ENCODE measurements around the gene RNF144A.

The RNF144A gene

DNA sequence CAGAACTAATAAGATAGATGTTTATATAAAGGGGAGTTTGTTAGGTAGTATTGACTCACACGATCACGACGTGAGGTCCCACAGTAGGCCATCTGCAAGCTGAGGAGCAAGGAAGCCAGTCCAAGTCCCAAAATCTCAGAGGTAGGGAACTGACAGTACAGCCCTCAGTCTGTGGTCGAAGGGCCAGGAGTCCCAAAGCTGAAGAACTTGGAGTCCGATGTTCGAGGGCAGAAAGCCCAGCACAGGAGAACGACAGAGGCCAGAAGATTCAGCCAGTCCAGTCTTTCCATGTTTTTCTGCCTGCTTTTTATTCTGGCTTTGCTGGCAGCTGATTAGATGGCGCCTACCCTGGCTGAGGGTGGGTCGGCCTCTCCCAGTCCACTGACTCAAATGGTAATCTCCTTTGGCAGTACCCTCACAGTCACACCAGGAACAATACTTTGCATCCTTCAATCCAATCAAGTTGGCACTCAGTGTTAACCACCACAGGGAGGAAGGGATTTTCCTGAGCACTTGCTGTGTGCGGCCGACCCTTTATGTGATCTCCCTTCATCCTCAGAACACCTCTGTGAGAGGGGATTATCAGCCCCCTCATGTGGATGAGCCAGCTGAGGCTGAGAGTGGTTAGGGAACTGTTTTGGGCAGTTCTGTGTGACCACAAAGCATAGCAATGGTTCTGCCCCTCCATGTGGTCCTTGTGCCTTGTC, 78.3 kb downstream of the RNF144A start:
- TF ChIP-seq GATA2 (IDR thresholded peaks at IDR 0.05; ENCODE audit: low read depth, low read length) (no peak), GATA3 (IDR thresholded peaks at IDR 0.05; ENCODE audit: low read depth, low read length) (no peak)

DNA sequence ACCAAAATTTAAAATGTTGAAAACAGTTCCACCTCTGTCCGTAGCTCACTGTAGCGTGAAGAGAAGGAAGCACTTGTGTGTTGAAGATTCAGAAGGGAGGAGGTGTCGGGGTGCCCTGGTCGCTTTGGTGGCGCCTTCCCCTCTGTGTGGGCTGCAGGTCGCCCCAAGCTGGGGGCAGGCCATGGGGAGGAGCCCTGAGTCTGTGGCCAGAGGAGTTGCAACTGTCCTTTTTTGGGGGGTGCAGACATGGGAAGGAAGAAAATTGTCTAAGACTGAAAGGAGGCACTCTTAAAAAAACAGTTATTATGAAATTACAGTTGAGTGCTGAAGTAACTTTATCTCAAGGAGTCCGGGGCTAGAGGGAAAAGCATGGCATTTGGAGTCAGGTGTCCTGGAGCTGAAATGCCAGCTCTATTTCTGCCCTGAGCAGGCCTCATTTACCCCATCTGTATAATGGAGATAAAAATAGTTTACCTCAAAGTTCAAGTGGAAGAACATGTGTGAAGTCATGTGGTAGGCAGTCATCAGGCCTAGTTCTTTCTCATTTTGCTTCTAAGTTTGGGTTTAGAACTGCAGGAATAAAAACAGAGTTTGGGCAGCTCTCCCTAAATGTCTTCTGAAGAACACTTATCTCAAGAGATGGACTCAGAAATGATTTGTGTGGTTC, 82.1 kb downstream of the RNF144A start:
- no peak for TF ChIP-seq GATA2 (IDR thresholded peaks at IDR 0.05; ENCODE audit: low read depth, low read length)
- no peak for TF ChIP-seq GATA3 (IDR thresholded peaks at IDR 0.05; ENCODE audit: low read depth, low read length)

DNA sequence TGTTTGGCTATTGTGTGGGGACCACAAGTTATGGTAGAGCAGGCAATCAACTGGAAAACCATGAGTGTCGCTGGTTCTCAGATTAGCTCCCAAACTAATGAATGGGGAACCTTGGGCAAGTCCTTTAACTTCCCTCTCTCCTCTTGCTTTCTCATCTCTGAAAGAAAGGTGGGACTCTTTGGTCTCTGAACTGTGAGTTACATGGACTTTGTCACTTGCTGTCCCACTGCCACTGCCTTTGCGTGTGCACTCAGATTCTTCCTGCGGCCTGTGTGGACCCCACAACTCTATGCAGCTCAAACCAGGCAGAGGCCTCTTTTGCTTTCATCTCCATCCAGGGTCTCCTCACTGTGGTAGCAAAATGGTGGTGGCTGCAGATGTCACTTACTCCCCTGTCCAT, 86.7 kb downstream of the RNF144A start:
- TF ChIP-seq GATA2 (IDR thresholded peaks at IDR 0.05; ENCODE audit: low read depth, low read length) = no peak
- no peak for TF ChIP-seq GATA3 (IDR thresholded peaks at IDR 0.05; ENCODE audit: low read depth, low read length)

DNA sequence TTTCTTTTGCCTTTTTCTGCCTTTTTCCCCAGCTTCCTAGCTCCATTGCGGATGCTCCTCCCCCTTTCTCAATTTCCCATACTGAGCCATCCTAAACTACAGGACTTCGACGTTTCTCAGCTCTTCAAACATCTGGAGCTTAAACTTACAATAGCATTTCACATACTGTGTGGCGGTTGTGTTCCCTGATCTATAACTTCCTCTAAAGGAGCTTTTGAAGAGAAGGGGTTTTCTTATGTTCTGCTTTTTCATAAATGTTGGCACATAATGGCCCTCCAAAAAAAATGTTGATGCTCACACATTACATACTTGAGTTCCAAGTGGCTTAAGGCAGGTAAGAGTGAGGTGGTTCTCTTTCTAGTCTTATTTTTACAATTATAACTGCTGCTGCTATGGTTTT, 87.4 kb downstream of the RNF144A start:
- no peak for TF ChIP-seq GATA2 (IDR thresholded peaks at IDR 0.05; ENCODE audit: low read depth, low read length)
- TF ChIP-seq GATA3 (IDR thresholded peaks at IDR 0.05; ENCODE audit: low read depth, low read length) = no peak

DNA sequence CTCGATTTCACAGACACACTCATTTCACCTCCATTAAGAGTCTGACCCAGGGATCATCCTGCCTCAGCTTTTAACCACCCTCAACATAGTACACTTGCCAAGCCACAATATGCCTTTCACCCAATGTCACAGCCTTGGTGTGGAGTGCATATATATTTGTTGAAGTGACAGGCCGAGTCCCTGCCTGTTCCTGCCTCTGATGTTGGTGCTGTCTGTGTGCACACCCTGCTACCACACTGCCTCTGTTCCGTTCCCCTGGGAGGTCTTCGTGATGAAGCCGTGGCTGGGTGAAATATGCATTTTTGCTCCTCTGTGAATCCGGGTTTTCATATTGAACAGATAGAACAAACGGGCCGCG, 90.3 kb downstream of the RNF144A start:
- no peak for TF ChIP-seq GATA3 (IDR thresholded peaks at IDR 0.05; ENCODE audit: low read depth, low read length)
- TF ChIP-seq GATA2 (IDR thresholded peaks at IDR 0.05; ENCODE audit: low read depth, low read length) = no peak

DNA sequence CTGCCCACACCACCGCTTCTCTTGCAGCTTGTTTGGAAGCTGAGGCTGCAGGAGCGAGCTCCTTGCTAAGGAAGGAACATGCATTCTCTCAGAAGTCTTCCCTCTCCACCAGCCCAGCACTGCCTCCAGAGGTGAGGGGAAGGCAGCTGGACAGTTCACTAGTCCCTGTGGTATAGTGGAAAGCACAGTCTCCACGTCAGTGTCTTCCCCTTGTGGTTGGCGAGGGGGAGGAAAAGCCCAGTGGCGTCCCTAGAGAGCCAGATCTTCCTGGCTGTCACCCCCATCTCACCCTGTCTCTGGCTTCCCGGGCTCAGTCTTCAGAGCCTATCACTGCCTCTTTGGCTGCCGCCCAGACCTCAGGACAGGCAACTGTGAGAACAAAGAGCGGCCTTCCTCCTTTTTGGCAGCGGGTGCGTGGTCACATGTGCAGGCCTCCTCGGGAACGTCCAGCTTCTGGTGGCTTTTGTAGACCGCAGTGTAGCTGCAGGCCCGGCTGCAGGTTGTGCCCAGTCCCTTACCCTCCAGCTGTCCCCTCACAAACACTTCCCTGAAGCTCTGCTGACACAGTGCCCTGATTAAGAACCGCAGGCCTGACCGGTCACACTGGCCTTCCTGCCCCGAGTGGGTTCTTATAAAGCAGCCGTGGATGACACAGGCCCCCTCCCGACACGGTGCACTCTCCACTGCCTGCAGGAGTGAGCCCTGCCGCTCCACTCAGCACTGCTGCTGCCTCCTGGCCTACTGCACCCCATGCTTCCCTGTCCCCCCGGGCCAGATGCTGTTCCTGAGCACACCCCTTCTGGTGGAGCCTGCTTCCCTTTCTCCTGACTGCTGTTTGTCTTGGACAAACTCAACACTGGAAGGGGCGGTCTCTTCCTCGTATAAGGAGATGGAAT, 90.9 kb downstream of the RNF144A start:
- TF ChIP-seq GATA3 (IDR thresholded peaks at IDR 0.05; ENCODE audit: low read depth, low read length) (no peak; the same call in 1 of the 2 replicates), GATA2 (IDR thresholded peaks at IDR 0.05; ENCODE audit: low read depth, low read length) (peak; percentile 87)

DNA sequence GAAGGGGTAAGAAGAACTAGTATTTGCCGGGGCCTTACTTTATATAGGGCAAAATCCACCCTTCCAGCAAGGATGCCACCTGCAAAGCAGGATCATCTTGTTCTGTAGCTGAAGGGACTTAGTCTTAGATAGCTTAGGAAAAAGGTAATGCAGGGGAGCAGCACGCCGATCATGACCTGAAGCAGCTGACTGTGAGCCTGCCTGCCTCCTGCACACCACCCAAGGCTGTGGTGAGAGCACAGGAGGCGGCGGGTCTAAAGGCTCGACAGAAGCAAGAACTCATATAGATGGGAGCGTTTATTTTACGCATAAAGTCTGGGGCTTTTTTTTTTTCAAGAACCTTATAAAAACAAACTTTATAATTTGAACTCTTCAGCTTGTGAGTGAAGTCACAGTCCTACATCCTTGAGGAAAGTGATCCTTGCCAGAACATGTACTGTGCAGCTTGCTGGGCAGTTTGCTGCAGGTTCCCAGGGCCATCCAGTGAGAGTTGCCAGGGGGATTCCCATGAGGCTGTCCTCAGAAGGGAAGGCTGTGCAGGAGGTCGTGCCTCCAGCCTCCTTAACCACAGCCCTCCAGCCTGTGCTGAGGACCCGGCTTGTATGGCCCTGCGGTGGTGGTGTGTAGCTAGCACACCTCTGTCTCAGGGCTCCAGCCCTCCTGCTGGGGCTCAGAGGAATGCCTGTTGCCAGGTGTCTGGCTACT, 92.1 kb downstream of the RNF144A start:
- no peak for TF ChIP-seq GATA2 (IDR thresholded peaks at IDR 0.05; ENCODE audit: low read depth, low read length)
- TF ChIP-seq GATA3 (IDR thresholded peaks at IDR 0.05; ENCODE audit: low read depth, low read length) = no peak

DNA sequence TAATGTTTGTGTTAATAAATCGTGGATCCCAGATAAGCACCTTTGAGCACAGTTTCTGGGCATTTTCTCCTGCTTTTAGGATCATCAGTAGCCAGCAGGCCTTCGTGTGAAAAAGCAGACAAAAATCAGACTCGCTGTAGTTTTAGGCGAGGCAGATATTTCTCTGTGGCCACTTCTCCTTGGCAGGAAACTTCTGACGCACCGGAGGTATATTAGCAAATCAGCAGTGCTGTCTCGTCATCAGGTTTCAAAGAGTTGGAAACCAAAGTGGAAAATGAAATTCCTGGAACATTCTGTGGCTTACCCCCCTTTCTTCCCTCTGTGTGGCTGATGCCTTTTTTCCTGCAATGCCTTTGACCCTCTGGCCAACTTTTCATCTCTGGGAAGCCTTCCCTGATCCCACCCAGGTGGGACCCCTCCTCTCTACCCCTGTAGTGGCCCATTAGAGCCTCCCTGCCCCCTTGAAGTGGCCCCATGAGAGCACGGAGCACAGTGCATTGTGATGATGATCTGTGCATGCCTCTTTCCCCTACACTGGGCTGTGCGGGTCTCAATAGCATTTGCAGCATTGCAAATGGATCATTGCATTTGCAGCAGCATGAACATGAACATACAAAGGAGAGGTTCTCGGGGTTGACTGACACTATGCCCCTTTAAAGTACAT, 93.3 kb downstream of the RNF144A start:
- TF ChIP-seq GATA3 (IDR thresholded peaks at IDR 0.05; ENCODE audit: low read depth, low read length) = no peak
- no peak for TF ChIP-seq GATA2 (IDR thresholded peaks at IDR 0.05; ENCODE audit: low read depth, low read length)

DNA sequence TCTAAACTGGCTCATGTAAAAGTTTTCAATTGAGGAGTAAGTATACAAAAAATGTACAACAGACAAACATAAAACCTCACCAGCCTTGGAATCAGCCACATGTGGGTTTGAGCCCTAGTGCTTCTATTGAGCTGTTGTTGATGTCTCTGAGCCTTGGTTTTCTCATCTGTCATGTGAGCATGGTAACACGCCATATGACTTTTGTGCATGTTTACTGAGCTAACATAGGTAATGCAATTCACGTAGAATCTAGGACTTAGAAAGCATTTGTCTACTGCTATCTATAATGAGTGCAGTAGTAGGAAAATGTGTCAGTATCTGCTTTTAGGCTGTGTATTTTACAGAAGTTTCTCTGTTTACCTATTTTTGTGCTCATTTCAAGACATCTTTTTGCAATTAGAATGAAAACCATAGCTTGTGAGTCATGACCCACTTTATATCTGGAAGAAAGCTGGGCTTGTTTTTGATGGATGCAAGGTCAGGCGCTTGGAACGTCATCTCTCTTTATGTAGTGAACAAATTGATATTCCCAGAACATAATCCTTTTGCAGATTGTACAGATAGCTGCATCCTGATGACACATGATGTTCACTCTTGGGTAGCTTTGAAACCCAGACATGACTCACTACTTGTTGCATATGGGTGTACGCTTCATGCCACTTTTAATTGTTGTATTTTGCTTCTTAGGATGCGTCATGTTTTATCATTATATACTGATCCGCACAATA, 94.3 kb downstream of the RNF144A start:
- TF ChIP-seq GATA3 (IDR thresholded peaks at IDR 0.05; ENCODE audit: low read depth, low read length) (peak; percentile 91), GATA2 (IDR thresholded peaks at IDR 0.05; ENCODE audit: low read depth, low read length) (peak; percentile 77; the same call in 1 of the 2 replicates)

DNA sequence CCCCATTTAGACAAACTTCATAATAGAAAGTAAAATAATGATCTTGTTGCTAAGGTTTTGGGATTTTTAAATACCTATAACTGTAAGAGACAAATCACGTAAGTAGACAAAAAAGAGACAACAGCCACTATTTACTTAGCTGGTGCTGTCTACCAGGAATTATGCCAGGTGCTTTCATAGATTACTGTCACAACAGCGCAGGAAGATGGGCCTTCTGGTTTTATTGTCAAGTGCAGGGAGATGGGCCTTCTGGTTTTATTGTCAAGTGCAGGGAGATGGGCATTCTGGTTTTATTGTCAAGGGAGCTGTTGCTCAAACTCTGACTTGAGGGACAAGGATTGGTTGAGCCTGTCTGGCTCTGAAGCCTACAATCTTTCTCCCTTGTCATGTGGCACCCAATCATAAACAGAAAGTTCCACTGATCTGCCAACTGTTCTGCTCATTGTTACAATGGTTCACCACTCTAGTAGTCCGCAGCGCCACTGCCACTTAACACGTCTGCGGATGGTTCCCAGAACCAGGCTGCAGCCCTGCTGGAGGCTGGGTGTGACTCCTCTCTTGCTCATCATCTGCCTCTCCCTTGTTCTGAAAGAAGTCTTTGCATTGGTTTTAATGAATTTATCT, 95.0 kb downstream of the RNF144A start:
- no peak for TF ChIP-seq GATA3 (IDR thresholded peaks at IDR 0.05; ENCODE audit: low read depth, low read length)

DNA sequence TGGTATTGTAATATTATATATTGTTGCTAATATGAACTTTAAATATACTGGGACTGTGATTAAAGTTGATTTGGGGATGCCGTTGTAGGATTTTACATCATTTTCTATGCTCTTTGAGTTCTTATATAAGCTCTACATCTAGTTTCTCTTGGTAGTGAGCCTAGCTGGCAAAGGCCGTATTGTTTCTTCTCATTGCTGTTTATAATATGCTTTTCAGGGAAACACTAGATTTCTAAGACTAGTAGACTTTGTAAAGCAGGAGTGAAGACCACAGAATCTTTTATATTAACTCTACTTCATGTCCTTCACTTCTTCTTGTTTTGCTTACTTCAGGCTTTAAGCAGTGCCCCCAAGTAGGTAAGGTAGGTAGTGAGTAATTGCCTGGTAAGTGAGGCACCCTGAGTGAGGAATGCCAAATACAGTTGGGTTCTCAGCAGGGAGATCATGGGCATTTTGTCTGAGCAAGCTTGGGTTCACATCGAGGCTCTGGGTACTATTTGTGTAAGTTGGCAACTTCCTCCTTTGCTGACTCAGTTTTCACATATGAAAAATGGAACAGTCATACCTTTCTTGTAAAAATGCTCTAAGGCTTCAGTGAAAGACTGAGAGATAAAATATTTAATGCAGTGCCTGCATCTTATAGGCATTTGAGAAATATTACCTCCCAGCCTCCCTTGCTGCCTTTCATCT, 96.4 kb downstream of the RNF144A start:
- TF ChIP-seq GATA2 (IDR thresholded peaks at IDR 0.05; ENCODE audit: low read depth, low read length) (no peak), GATA3 (IDR thresholded peaks at IDR 0.05; ENCODE audit: low read depth, low read length) (no peak)

DNA sequence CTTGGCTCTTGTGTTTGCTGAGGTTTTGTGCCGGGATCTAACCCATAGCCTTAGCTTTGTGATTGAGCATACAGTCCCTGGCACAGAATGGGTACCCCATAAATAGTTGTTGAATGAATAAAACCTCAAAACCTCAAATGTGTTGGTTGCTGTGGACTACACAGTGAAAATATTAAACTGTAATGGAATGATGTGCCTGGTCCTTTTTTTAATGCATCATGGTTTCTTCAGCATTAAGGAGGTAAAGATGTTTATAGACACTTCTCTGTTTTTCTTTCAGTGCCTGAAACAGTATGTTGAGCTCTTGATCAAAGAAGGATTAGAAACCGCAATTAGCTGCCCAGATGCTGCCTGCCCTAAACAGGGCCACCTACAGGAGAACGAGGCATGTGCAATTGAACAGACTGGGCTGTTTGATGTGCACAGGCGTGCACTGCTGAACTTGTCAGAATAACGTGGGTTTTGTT, 97.0 kb downstream of the RNF144A start:
- TF ChIP-seq GATA2 (IDR thresholded peaks at IDR 0.05; ENCODE audit: low read depth, low read length) = no peak
- no peak for TF ChIP-seq GATA3 (IDR thresholded peaks at IDR 0.05; ENCODE audit: low read depth, low read length)
